Left cardiac atrium (tissue), 4 donors: Measurements from ENCODE around the gene DNAH7. TPM values are rescaled to one million over a fixed set of nuclear protein-coding genes. Genes with fewer than 3 reads are reported as not detected.
"Not testable (repeated sequence)": the region's sequence is repeated elsewhere in the genome, so short reads cannot be mapped to it uniquely, and the experiment has no call there.

Experiments used
- ATAC-seq, 2 donors: fragments of 200-7000 bp; cut with Tn5 transposase; one replicate each; pipeline ENCODE4 v1.9.1; 2020; ENCODE audit warnings: mild to moderate bottlenecking in 2 of 2, moderate library complexity in 2 of 2
- DNase-seq: peaks from one replicate; pipeline ENCODE4 v3.0.0-alpha.2; 2020
- intact Hi-C, 2 donors: fragments of 100-400 bp; cut with DNase I; formaldehyde crosslinking; loops; one replicate each; pipeline versions ENCODE4 v1.14.1 to v1.15.1; 2022 to 2023
- total RNA-seq, 2 donors: library from RNA; stranded (reverse); fragmentation: NEBNext Ultra II Directional; extraction: Animal tissue kit (Norgen Biotek cat#: 25700); gene quantifications; one replicate each; pipeline ENCODE4 v1.2.1, GENCODE V29; 2021
- donor health status: DM: no; HTN: yes; CAD: no.
- donor health status: DM: no; HTN: yes; CAD: no; lungs with severe emphysema.
- donor health status: DM: yes; HTN: yes; CAD: no.
- donor health status: Dilated cardiomyopathy.

The DNAH7 gene
- total RNA-seq, 2 donors from 2014 or later, result 0.44 to 0.50 TPM

- no peak for ATAC-seq
- no peak for DNase-seq
Observed at GRCh38 chr2:195697681-195698220, 370.9 kb downstream of the DNAH7 start.

GRCh38 chr2:195696012-195696411 lies 372.6 kb downstream of the DNAH7 start:
- intact Hi-C loops, result no loop called here
- DNase-seq (no peak), ATAC-seq (no peak)

More at GRCh38 chr2:195697681-195698220, 370.9 kb downstream of the DNAH7 start:
- intact Hi-C loops, result no loop called here

- DNase-seq (no peak), ATAC-seq (no peak)
- intact Hi-C loops, result no loop called here
Observed at GRCh38 chr2:195695002-195695631, 373.5 kb downstream of the DNAH7 start.

GRCh38 chr2:195694553-195694952 lies 374.1 kb downstream of the DNAH7 start:
- intact Hi-C loops, result no loop called here
- ATAC-seq (no peak), DNase-seq (no peak)

- DNase-seq, intact Hi-C loops, ATAC-seq: not testable (repeated sequence)
Observed at GRCh38 chr2:195692531-195692930, 376.1 kb downstream of the DNAH7 start.

Other genes starting within 250 kb of the DNAH7 start
- gene STK17B, start 102.7 kb upstream of the DNAH7 start, total RNA-seq, result 10 to 100 TPM; 11.2 to 11.5 TPM